GM12874 (cell line): Measurements from ENCODE around the gene GPR156.

Experiments
- CTCF ChIP-seq: IDR thresholded peaks from 2 replicates; pipeline ENCODE4 v1.5.1; 2011; ENCODE audit warnings: low read depth, mild to moderate bottlenecking, control low read depth, low read length, moderate library complexity; ENCODE audit not compliant: insufficient read depth

The GPR156 gene

GRCh38 chr3:120272286-120272685 is 12.7 kb downstream of the GPR156 start:
- no peak for TF ChIP-seq CTCF

- no peak for TF ChIP-seq CTCF
Observed at GRCh38 chr3:120265989-120266388, 19.0 kb downstream of the GPR156 start.

- no peak for TF ChIP-seq CTCF
Observed at GRCh38 chr3:120264963-120265362, 20.1 kb downstream of the GPR156 start.

- no peak for TF ChIP-seq CTCF
Observed at GRCh38 chr3:120263792-120264191, 21.2 kb downstream of the GPR156 start.

GRCh38 chr3:120258009-120258408 is 27.0 kb downstream of the GPR156 start:
- no peak for TF ChIP-seq CTCF

- no peak for TF ChIP-seq CTCF
Observed at GRCh38 chr3:120245386-120245785, 39.6 kb downstream of the GPR156 start.

GRCh38 chr3:120244834-120245225 is 40.2 kb downstream of the GPR156 start:
- no peak for TF ChIP-seq CTCF

- no peak for TF ChIP-seq CTCF
Observed at GRCh38 chr3:120239644-120240043, 45.4 kb downstream of the GPR156 start.
